Pancreas (tissue), 10 donors: ENCODE results near the gene SCAF1. TPM values are rescaled to one million over a fixed set of nuclear protein-coding genes. Genes with fewer than 3 reads are reported as not detected.

Experiments used
- ATAC-seq, 4 donors: fragments of 200-7000 bp; cut with Tn5 transposase; one replicate each; pipeline versions ENCODE4 v1.8.0 to v1.9.1; 2020; ENCODE audit warnings: mild to moderate bottlenecking in 4 of 4, moderate library complexity in 4 of 4
- DNase-seq, 6 donors: peaks; one replicate each; pipeline ENCODE4 v3.0.0-alpha.2; 2020
- FAIRE-seq: peaks from 2 replicates; lab custom pipeline; 2012; peaks lifted over from hg19 to GRCh38; lab: Jason Lieb, UNC
- H3K27ac ChIP-seq, 4 donors: fragments of 200-600 bp; sonication (generic); 1 replicate in 3 of 4; 2 replicates in 1 of 4; pipeline versions ENCODE4 v1.5.0 to v1.8.0; 2020
- H3K27me3 ChIP-seq, 4 donors: fragments of 200-600 bp; one replicate each; pipeline ENCODE4 v1.8.0; 2021
- H3K36me3 ChIP-seq, 3 donors: fragments of 200-600 bp; sonication (generic) in 1 of 3; one replicate each; pipeline versions ENCODE4 v1.5.0 to v1.8.0; 2020 to 2021
- H3K4me1 ChIP-seq, 3 donors: fragments of 200-600 bp; one replicate each; pipeline ENCODE4 v1.8.0; 2021
- H3K4me3 ChIP-seq, 4 donors: fragments of 200-600 bp; sonication (generic) in 2 of 4; one replicate each; pipeline versions ENCODE4 v1.5.0 to v1.8.0; 2020 to 2021
- H3K9me3 ChIP-seq, 4 donors: fragments of 200-600 bp; one replicate each; pipeline ENCODE4 v1.8.0; 2021
- CTCF ChIP-seq, 4 donors: fragments of 200-600 bp; sonication (generic) in 3 of 4; IDR thresholded peaks; one replicate each; pipeline versions ENCODE4 v1.5.0 to v1.8.0; 2021; ENCODE audit warnings: antibody characterized with exemption in 4 of 4
- WGBS, 2 donors: extraction: QIAGEN DNeasy Blood & Tissue Kit; methylation state at CpG; one replicate each; pipeline ENCODE4 v1.1.7; 2013; 5-methylcytosine and 5-hydroxymethylcytosine counted together
- intact Hi-C, 3 donors: fragments of 100-400 bp; cut with DNase I; formaldehyde crosslinking; loops; one replicate each; pipeline versions ENCODE4 v1.11.1 to v1.14.2; 2022
- polyA plus RNA-seq, 2 donors: library from polyadenylated mRNA; stranded (reverse); fragments of 200-250 nt; gene quantifications; one replicate each; pipeline ENCODE4 v1.2.3, GENCODE V29; 2013
- total RNA-seq, 6 donors: library from RNA; stranded (reverse); fragmentation: NEBNext Ultra II Directional in 4 of 6; extraction: Animal tissue kit (Norgen Biotek cat#: 25700) in 4 of 6; gene quantifications; one replicate each; pipeline versions ENCODE4 v1.2.1 to v1.2.4, GENCODE V29; 2021 to 2023
- donor health status: healthy with polysubstance abuse.
- donor health status: DM: no; HTN: no; CAD: no; lungs with moderate emphysema.
- donor health status: DM: no; HTN: no; CAD: no.
- donor health status: control.
- donor health status: control.
- donor health status: Bipolar disorder and iron deficiency.
- donor health status: DM: yes; HTN: yes; CAD: no.
- donor health status: DM: no; HTN: no; CAD: no.
- donor health status: DM: no; HTN: no; CAD: no.
- donor health status: DM: yes; HTN: yes; CAD: no.

SCAF1 gene
- total and polyA plus RNA-seq, 8 donors: 17.3 to 34.8 (median 28.3) TPM

- FAIRE-seq (no peak), DNase-seq (peak in 2 of 6 donors; percentile 34 to 67), ATAC-seq (no peak)
- H3K9me3 ChIP-seq: no peaks in the 10 kb centered on the region
- no peaks in the 10 kb centered on the region for H3K27me3 ChIP-seq
- H3K36me3 ChIP-seq: no peaks in the 10 kb centered on the region
- H3K27ac ChIP-seq: no peak overlapping the region
- H3K4me3 ChIP-seq: no peak overlapping the region
- intact Hi-C loops: no loop called here
- peaks cover 0 to 13% (median 5%) of the 10 kb centered on the region in 3 donors for H3K4me1 ChIP-seq
- TF ChIP-seq CTCF (IDR thresholded peaks at IDR 0.05): no peak
- WGBS, 2 donors: 77 to 81% methylated on average over 29 to 30 of the region's 30 CpGs
Observed at GRCh38 chr19:49636233-49636932, 5.6 kb upstream of the SCAF1 start.

- DNase-seq (peak; percentile 61 to 85 (median 78)), FAIRE-seq (no peak), ATAC-seq (peak in 1 of 4 donors; percentile 5)
- TF ChIP-seq CTCF (IDR thresholded peaks at IDR 0.05): no peak
- Histone ChIP-seq H3K9me3 (no peaks in the 10 kb centered on the region), H3K27ac (peak overlapping the region in 1 of 4 donors; percentile 1), H3K36me3 (no peaks in the 10 kb centered on the region), H3K4me1 (peaks cover 0 to 14% (median 4%) of the 10 kb centered on the region in 3 donors), H3K4me3 (peak overlapping the region in 1 of 4 donors; percentile 3), H3K27me3 (no peaks in the 10 kb centered on the region)
- intact Hi-C loops: no loop called here
- 17 to 26% methylated on average over 19 of the region's 19 CpGs for WGBS, 2 donors
Observed at GRCh38 chr19:49637821-49638738, 3.9 kb upstream of the SCAF1 start.

GRCh38 chr19:49639401-49640112, 2.5 kb upstream of the SCAF1 start:
- Histone ChIP-seq H3K4me1 (peaks cover 5 to 23% (median 8%) of the 10 kb centered on the region in 3 donors), H3K9me3 (no peaks in the 10 kb centered on the region), H3K36me3 (no peaks in the 10 kb centered on the region), H3K4me3 (peak overlapping the region; percentile 36 to 99 (median 59)), H3K27me3 (no peaks in the 10 kb centered on the region), H3K27ac (peak overlapping the region; percentile 69 to 99 (median 98))
- intact Hi-C loops: no loop called here
- 7 to 8% methylated on average over 24 to 31 of the region's 31 CpGs for WGBS, 2 donors
- no peak for TF ChIP-seq CTCF (IDR thresholded peaks at IDR 0.05)
- ATAC-seq (no peak), DNase-seq (peak in 3 of 6 donors; percentile 35 to 62 (median 53)), FAIRE-seq (no peak)

- H3K4me1 ChIP-seq: peaks cover 5 to 23% (median 8%) of the 10 kb centered on the region in 3 donors
- no peak for TF ChIP-seq CTCF (IDR thresholded peaks at IDR 0.05)
- FAIRE-seq: peak; percentile 98
- peak within 1 kb of the TSS; percentile 97 to 99 (median 98) for H3K27ac ChIP-seq
- 0% methylated on average over 51 of the region's 51 CpGs for WGBS, 2 donors
- intact Hi-C loops: no loop called here
- peak; percentile 96 to 100 (median 99) for DNase-seq
- no peaks in the 10 kb centered on the region for H3K27me3 ChIP-seq
- H3K36me3 ChIP-seq: no peaks in the 10 kb centered on the region
- peak within 1 kb of the TSS; percentile 39 to 99 (median 59) for H3K4me3 ChIP-seq
- H3K9me3 ChIP-seq: no peaks in the 10 kb centered on the region
- peak; percentile 64 to 75 (median 72) for ATAC-seq
Observed at GRCh38 chr19:49640113-49640898, 1.7 kb upstream of the SCAF1 start, which contains the start of gene RRAS. Gene RRAS, minus strand, starts transcription at chr19:49640143. Its CDS starts 45 bp downstream, at chr19:49640098.
